PC-3 (cell line): Measurements from ENCODE around the gene OR6C70. TPM values are rescaled to one million over a fixed set of nuclear protein-coding genes. Genes with fewer than 3 reads are reported as not detected.

Experiments
- ATAC-seq: fragments of 200-7000 bp; cut with Tn5 transposase; 2 replicates; pipeline ENCODE4 v1.9.1; 2020; ENCODE audit warnings: mild to moderate bottlenecking, moderate library complexity
- BruUV-seq: library from RNA; stranded (reverse); fragments of 400-500 nt; replicated peaks from 2 replicates; lab custom pipeline; 2021; lab: Mats Ljungman, UMichigan
- CTCF ChIA-PET: fragments of 300-600 bp; sonication (Branson Sonifier 250); formaldehyde crosslinking; loops from one replicate; lab custom pipeline; 2022; ENCODE audit warnings: antibody characterized with exemption; lab: Charles Lee
- POLR2A ChIA-PET: fragments of 300-600 bp; sonication (Branson Sonifier 250); formaldehyde crosslinking; loops from one replicate; lab custom pipeline; 2022; ENCODE audit warnings: antibody characterized with exemption; ENCODE audit not compliant: unreplicated experiment; lab: Charles Lee
- DNase-seq: peaks from one replicate; pipeline ENCODE4 v3.0.0-alpha.2; 2015
- H2AFZ ChIP-seq: fragments of 300-600 bp; sonication (generic); 2 replicates; pipeline ENCODE4 v1.6.0; 2016; ENCODE audit warnings: antibody characterized with exemption, low read length
- H3F3A ChIP-seq: fragments of 300-600 bp; sonication (generic); one replicate; pipeline ENCODE4 v1.6.0; 2017; ENCODE audit warnings: antibody characterized with exemption, low read length, control low read depth, mild to moderate bottlenecking; ENCODE audit not compliant: unreplicated experiment
- H3K27ac ChIP-seq: fragments of 300-600 bp; sonication (generic); 2 replicates; pipeline ENCODE4 v1.5.1; 2016; ENCODE audit warnings: mild to moderate bottlenecking, low read length
- H3K27me3 ChIP-seq: fragments of 300-600 bp; sonication (generic); 2 replicates; pipeline ENCODE4 v1.6.1; 2016; ENCODE audit warnings: low read length, mixed read lengths
- H3K36me3 ChIP-seq: fragments of 300-600 bp; sonication (generic); 2 replicates; pipeline ENCODE4 v1.6.1; 2016; ENCODE audit warnings: low read depth, mixed run types, low read length, mixed read lengths
- H3K4me1 ChIP-seq: fragments of 300-600 bp; sonication (generic); 2 replicates; pipeline ENCODE4 v1.5.1; 2016; ENCODE audit warnings: low read length; ENCODE audit not compliant: insufficient read depth
- H3K4me2 ChIP-seq: fragments of 300-600 bp; sonication (generic); 2 replicates; pipeline ENCODE4 v1.6.0; 2016; ENCODE audit warnings: low read length
- H3K4me3 ChIP-seq: fragments of 300-600 bp; sonication (generic); 2 replicates; pipeline ENCODE4 v1.5.1; 2016; ENCODE audit warnings: mild to moderate bottlenecking, low read length, mixed read lengths
- H3K79me2 ChIP-seq: fragments of 300-600 bp; sonication (generic); 2 replicates; pipeline ENCODE4 v1.6.1; 2017; ENCODE audit warnings: low read length, mixed read lengths
- H3K9ac ChIP-seq: fragments of 300-600 bp; sonication (generic); 2 replicates; pipeline ENCODE4 v1.6.0; 2016; ENCODE audit warnings: mild to moderate bottlenecking, low read length
- H3K9me2 ChIP-seq: fragments of 300-600 bp; sonication (generic); replicated peaks from 2 replicates; pipeline ENCODE4 v1.6.1; 2016; ENCODE audit warnings: mixed run types, low read length, mixed read lengths
- H3K9me3 ChIP-seq: fragments of 300-600 bp; sonication (generic); 2 replicates; pipeline ENCODE4 v1.6.1; 2016; ENCODE audit warnings: low read length, mixed read lengths
- H4K20me1 ChIP-seq: fragments of 300-600 bp; sonication (generic); 2 replicates; pipeline ENCODE4 v1.6.1; 2016; ENCODE audit warnings: low read length, mixed read lengths
- EZH2 ChIP-seq: fragments of 300-600 bp; sonication (generic); IDR thresholded peaks from one replicate; pipeline ENCODE4 v1.6.1; 2017; ENCODE audit warnings: antibody characterized with exemption, mild to moderate bottlenecking, low read length; ENCODE audit not compliant: unreplicated experiment
- EZH2phosphoT487 ChIP-seq: fragments of 300-600 bp; sonication (generic); IDR thresholded peaks from 2 replicates; pipeline ENCODE4 v1.6.1; 2018; ENCODE audit warnings: mild to moderate bottlenecking, antibody characterized with exemption, low read length, borderline replicate concordance
- intact Hi-C: fragments of 100-400 bp; cut with micrococcal nuclease; formaldehyde crosslinking; loops from 2 replicates; pipeline ENCODE4 v1.9.0; 2023
- total RNA-seq: library from RNA; depleted of rRNA; stranded (reverse); fragments of >200 nt; gene quantifications from 2 replicates; pipeline ENCODE4 v1.2.3, GENCODE V29; 2014
- TF ChIP-seq, protein P1 (sequence below): fragments of 300-600 bp; sonication (generic); conservative IDR thresholded peaks from 2 replicates; pipeline ENCODE4 v1.5.1; 2017; ENCODE audit warnings: antibody characterized with exemption, low read depth, mild to moderate bottlenecking, low read length

Gene OR6C70
- total RNA-seq, 1 experiment from 2014 or later, result not detected

DNA sequence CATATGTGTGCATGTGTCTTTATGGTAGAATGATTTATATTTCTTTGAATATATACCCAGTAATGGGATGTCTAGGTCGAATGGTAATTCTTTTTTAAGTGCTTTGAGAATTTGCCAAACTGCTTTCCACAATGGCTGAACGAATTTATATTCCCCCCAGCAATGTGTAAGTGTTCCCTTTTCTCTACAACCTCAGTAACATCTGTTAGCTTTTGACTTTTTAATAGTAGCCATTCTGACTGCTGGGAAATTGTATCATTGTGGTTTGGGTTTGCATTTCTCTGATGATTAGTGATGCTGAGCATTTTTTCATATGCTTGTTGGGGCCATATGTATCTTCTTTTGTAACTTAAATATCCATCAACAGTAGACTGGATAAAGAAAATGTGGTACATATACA is 31.7 kb upstream of the OR6C70 start:
- POLR2A ChIA-PET, result no interaction called here
- Histone ChIP-seq H3K27ac (no peak overlapping the region), H3K27me3 (peaks cover 51% of the 10 kb centered on the region), H3F3A (no peaks in the 10 kb centered on the region), H3K79me2 (no peaks in the 10 kb centered on the region), H3K9me3 (no peaks in the 10 kb centered on the region), H3K9me2 (no peaks in the 10 kb centered on the region), H4K20me1 (no peaks in the 10 kb centered on the region), H3K4me2 (no peak overlapping the region), H3K9ac (no peak overlapping the region), H2AFZ (no peak overlapping the region), H3K4me1 (no peaks in the 10 kb centered on the region), H3K4me3 (no peak overlapping the region), H3K36me3 (no peaks in the 10 kb centered on the region)
- TF ChIP-seq EZH2phosphoT487 (no peak), EZH2 (no peak)
- TF ChIP-seq, protein P1, sequence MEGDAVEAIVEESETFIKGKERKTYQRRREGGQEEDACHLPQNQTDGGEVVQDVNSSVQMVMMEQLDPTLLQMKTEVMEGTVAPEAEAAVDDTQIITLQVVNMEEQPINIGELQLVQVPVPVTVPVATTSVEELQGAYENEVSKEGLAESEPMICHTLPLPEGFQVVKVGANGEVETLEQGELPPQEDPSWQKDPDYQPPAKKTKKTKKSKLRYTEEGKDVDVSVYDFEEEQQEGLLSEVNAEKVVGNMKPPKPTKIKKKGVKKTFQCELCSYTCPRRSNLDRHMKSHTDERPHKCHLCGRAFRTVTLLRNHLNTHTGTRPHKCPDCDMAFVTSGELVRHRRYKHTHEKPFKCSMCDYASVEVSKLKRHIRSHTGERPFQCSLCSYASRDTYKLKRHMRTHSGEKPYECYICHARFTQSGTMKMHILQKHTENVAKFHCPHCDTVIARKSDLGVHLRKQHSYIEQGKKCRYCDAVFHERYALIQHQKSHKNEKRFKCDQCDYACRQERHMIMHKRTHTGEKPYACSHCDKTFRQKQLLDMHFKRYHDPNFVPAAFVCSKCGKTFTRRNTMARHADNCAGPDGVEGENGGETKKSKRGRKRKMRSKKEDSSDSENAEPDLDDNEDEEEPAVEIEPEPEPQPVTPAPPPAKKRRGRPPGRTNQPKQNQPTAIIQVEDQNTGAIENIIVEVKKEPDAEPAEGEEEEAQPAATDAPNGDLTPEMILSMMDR, result no peak
- no peak for ATAC-seq
- BruUV-seq, result no TSS peak
- CTCF ChIA-PET, result no interaction called here
- DNase-seq, result no peak
- intact Hi-C loops, result no loop called here

DNA sequence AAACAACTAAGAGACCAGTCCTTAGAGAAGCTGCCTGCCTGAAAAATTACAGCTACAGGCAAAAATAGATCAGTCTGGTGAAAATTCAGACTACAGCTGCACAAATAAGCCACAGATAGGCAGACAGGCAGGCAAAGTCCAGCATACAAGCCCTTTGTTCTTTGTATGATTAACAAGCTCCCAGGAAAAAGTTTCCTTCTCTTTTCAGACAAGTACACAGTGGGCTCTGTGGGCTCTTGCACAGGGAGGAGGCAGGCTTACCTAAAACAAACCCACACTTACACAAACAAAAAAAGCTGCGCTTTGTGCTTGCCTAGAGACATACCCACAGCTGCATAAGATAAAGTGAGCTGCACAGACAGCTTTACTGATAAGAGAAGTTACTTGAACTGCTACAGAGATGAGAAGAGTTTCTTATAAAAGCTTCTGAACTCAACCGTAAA is 29.9 kb upstream of the OR6C70 start:
- Histone ChIP-seq H3K4me1 (no peaks in the 10 kb centered on the region), H3F3A (no peaks in the 10 kb centered on the region), H3K9me3 (no peaks in the 10 kb centered on the region), H3K27me3 (peaks cover 51% of the 10 kb centered on the region), H3K27ac (no peak overlapping the region), H2AFZ (no peak overlapping the region), H4K20me1 (no peaks in the 10 kb centered on the region), H3K36me3 (no peaks in the 10 kb centered on the region), H3K9me2 (no peaks in the 10 kb centered on the region), H3K4me3 (no peak overlapping the region), H3K4me2 (no peak overlapping the region), H3K9ac (no peak overlapping the region), H3K79me2 (no peaks in the 10 kb centered on the region)
- POLR2A ChIA-PET, result no interaction called here
- CTCF ChIA-PET, result no interaction called here
- ATAC-seq (no peak), DNase-seq (no peak)
- intact Hi-C loops, result no loop called here
- TF ChIP-seq EZH2, result no peak
- no peak for TF ChIP-seq EZH2phosphoT487
- TF ChIP-seq, protein P1, result no peak
- BruUV-seq, result no TSS peak

DNA sequence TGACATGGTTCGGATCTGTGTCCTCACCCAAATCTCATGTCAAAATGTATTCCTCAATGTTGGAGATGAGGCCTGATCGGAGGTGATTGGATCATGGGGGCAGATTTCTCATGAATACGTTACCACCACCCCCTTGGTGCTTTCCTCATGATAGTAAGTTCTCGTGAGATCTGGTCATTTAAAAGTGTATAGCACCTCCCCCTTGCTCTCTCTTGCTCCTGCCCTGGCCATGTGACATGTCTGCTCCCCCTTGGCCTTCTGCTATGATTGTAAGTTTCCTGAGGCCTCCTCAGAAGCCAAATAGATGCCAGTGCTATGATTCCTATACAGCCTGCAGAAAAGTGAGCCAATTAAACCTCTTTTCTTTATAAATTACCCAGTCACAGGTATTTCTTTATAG is 29.3 kb upstream of the OR6C70 start:
- ChIA-PET POLR2A (no interaction called here), CTCF (no interaction called here)
- Histone ChIP-seq H3K4me2 (no peak overlapping the region), H3K4me1 (no peaks in the 10 kb centered on the region), H2AFZ (no peak overlapping the region), H3K36me3 (no peaks in the 10 kb centered on the region), H3K4me3 (no peak overlapping the region), H4K20me1 (no peaks in the 10 kb centered on the region), H3K27me3 (peaks cover 51% of the 10 kb centered on the region), H3K9me2 (no peaks in the 10 kb centered on the region), H3K9ac (no peak overlapping the region), H3K9me3 (no peaks in the 10 kb centered on the region), H3F3A (no peaks in the 10 kb centered on the region), H3K27ac (no peak overlapping the region), H3K79me2 (no peaks in the 10 kb centered on the region)
- ATAC-seq (no peak), DNase-seq (no peak)
- no TSS peak for BruUV-seq
- intact Hi-C loops, result no loop called here
- TF ChIP-seq EZH2phosphoT487 (no peak), EZH2 (no peak)
- TF ChIP-seq, protein P1, result no peak
